Right atrium auricular region (tissue), 2 donors: ENCODE data around the gene PHLDA3. TPM values are rescaled to one million over a fixed set of nuclear protein-coding genes. Genes with fewer than 3 reads are reported as not detected.

Experiments used
- DNase-seq: peaks from one replicate; pipeline ENCODE4 v3.0.0-alpha.2; 2019; ENCODE audit warnings: low spot score
- H3K27ac ChIP-seq, 2 donors: fragments of 200-600 bp; sonication (generic); 1 replicate in 1 of 2; 2 replicates in 1 of 2; pipeline ENCODE4 v1.5.1; 2016 to 2019
- H3K27me3 ChIP-seq, 2 donors: fragments of 200-600 bp; sonication (generic); one replicate each; pipeline versions ENCODE4 v1.5.1 to v1.6.0; 2017 to 2019
- H3K36me3 ChIP-seq: fragments of 200-600 bp; sonication (generic); one replicate; pipeline ENCODE4 v1.5.1; 2016
- H3K4me1 ChIP-seq, 2 donors: fragments of 200-600 bp; sonication (generic); one replicate each; pipeline versions ENCODE4 v1.5.1 to v1.6.0; 2017 to 2019
- H3K4me3 ChIP-seq, 2 donors: fragments of 200-600 bp; sonication (generic); 1 replicate in 1 of 2; 2 replicates in 1 of 2; pipeline ENCODE4 v1.5.1; 2017 to 2019; ENCODE audit warnings: mild to moderate bottlenecking in 1 of 2, moderate library complexity in 1 of 2
- H3K9me3 ChIP-seq, 2 donors: fragments of 200-600 bp; sonication (generic); one replicate each; pipeline ENCODE4 v1.5.1; 2019
- total RNA-seq, 2 donors: library from RNA; depleted of rRNA; stranded (reverse); fragments of >200 nt; gene quantifications; one replicate each; pipeline ENCODE4 v1.1.0, GENCODE V29; 2016
- TF ChIP-seq, protein P1 (sequence below), 2 donors: fragments of 200-600 bp; sonication (generic); IDR thresholded peaks; one replicate each; pipeline ENCODE4 v1.5.1; 2019; ENCODE audit warnings: antibody characterized with exemption in 2 of 2

PHLDA3 gene
- total RNA-seq, 2 donors from 2014 or later = 29.5 to 31.9 TPM

DNA sequence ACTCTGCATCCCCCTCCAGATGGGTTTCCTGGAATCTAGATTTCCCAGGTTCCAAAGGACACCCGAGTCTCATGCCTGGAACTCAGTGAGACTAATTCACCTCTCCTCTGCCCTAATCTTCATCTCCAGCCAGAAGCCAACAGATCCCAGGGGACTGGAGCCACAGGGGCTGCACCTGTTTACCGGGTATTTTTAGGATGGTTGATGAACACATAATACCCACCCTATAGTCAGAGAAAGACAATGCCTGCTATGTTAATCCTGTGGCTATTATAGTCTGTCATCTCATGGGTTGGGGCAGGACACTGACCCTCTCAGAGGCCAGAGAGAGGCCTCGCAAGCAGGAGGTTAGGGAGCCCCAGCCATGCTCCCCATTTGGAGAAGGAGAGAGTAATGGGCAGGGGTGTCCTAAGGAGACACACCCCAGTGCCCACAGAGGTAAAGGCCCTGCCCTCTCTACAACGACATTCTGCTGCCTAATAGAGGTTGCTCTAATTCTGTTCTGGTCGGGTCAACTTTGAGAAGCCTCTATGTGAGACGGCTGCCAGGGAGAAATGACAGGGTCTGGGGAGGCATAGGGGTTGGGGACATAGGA is 46.5 kb downstream of the PHLDA3 start:
- Histone ChIP-seq H3K27me3 (no peaks in the 10 kb centered on the region), H3K36me3 (no peaks in the 10 kb centered on the region), H3K4me3 (no peak overlapping the region), H3K27ac (no peak overlapping the region), H3K4me1 (peaks cover 0 to 23% of the 10 kb centered on the region in 2 donors), H3K9me3 (no peaks in the 10 kb centered on the region)
- DNase-seq = no peak
- TF ChIP-seq, protein P1, sequence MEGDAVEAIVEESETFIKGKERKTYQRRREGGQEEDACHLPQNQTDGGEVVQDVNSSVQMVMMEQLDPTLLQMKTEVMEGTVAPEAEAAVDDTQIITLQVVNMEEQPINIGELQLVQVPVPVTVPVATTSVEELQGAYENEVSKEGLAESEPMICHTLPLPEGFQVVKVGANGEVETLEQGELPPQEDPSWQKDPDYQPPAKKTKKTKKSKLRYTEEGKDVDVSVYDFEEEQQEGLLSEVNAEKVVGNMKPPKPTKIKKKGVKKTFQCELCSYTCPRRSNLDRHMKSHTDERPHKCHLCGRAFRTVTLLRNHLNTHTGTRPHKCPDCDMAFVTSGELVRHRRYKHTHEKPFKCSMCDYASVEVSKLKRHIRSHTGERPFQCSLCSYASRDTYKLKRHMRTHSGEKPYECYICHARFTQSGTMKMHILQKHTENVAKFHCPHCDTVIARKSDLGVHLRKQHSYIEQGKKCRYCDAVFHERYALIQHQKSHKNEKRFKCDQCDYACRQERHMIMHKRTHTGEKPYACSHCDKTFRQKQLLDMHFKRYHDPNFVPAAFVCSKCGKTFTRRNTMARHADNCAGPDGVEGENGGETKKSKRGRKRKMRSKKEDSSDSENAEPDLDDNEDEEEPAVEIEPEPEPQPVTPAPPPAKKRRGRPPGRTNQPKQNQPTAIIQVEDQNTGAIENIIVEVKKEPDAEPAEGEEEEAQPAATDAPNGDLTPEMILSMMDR (IDR thresholded peaks at IDR 0.05) = no peak

DNA sequence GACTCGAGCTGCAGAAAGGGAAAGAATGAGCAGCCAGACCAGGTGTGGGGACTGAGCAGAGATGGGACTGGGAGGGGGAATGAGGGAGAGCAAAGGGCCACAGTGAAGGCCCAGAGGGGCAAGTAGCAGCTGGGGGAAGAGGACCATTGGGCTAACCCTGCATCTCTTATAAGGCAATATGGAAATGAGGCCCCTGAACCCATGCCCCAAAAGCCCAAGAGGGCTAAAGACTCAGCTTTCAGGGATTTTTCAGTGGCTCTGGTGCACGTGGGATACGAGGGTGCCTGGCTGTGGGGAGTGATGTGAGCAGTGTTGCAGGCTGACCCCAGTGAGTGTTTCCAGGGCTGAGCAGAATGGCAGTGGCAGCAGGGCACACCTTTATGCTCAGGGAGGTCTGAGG is 47.0 kb downstream of the PHLDA3 start:
- no peaks in the 10 kb centered on the region for H3K27me3 ChIP-seq
- H3K27ac ChIP-seq = no peak overlapping the region
- no peak for DNase-seq
- no peaks in the 10 kb centered on the region for H3K9me3 ChIP-seq
- TF ChIP-seq, protein P1 (IDR thresholded peaks at IDR 0.05) = no peak
- H3K36me3 ChIP-seq = no peaks in the 10 kb centered on the region
- peaks cover 0 to 23% of the 10 kb centered on the region in 2 donors for H3K4me1 ChIP-seq
- no peak overlapping the region for H3K4me3 ChIP-seq

DNA sequence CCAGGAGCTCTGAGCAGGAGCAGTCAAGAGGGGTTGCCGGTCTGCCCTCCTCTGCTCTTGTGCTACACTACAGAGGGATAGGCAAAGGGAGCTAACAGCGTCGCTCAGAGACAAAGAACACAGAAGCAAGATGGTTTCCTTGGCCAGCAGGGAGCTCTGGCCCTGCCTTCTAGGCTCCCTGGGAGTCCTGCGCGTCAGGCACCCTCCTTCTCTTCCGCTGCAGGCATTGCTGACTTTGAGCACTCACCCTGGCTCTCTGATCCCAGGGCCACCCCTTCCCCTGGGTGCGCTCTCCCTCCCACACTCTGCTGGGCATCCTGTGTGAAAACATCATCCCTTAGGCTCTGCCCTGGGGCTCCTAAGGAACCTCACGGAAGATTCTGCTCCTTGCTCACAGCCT is 47.9 kb downstream of the PHLDA3 start:
- Histone ChIP-seq H3K9me3 (no peaks in the 10 kb centered on the region), H3K4me3 (peak overlapping the region in 1 of 2 donors; percentile 21), H3K27ac (peak overlapping the region; percentile 39 to 75), H3K4me1 (peaks cover 0 to 19% of the 10 kb centered on the region in 2 donors), H3K36me3 (no peaks in the 10 kb centered on the region), H3K27me3 (no peaks in the 10 kb centered on the region)
- DNase-seq = no peak
- TF ChIP-seq, protein P1 (IDR thresholded peaks at IDR 0.05) = no peak

DNA sequence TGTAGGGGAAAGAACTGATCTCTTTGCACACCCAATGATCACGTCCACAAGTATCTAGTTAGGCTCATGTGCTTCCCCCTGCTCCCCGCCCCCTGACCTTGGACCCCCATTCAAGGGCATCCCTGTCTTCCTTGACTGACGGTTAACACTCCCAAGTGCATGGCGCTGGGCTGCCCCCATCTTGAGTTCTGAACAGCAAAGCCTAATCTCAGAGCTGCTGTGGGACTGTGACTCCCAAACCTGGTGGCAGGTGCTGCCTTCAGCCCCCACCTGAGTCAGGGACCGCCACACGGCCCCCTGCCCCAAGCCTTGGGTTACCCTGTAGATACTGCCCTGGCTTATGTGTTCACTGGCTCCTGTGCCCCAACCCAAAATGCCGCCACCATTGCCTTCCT is 48.4 kb downstream of the PHLDA3 start:
- Histone ChIP-seq H3K4me3 (peak overlapping the region in 1 of 2 donors; percentile 21), H3K9me3 (no peaks in the 10 kb centered on the region), H3K27ac (peak overlapping the region; percentile 39 to 75), H3K36me3 (no peaks in the 10 kb centered on the region), H3K27me3 (no peaks in the 10 kb centered on the region), H3K4me1 (peaks cover 0 to 18% of the 10 kb centered on the region in 2 donors)
- no peak for DNase-seq
- TF ChIP-seq, protein P1 (IDR thresholded peaks at IDR 0.05) = no peak

DNA sequence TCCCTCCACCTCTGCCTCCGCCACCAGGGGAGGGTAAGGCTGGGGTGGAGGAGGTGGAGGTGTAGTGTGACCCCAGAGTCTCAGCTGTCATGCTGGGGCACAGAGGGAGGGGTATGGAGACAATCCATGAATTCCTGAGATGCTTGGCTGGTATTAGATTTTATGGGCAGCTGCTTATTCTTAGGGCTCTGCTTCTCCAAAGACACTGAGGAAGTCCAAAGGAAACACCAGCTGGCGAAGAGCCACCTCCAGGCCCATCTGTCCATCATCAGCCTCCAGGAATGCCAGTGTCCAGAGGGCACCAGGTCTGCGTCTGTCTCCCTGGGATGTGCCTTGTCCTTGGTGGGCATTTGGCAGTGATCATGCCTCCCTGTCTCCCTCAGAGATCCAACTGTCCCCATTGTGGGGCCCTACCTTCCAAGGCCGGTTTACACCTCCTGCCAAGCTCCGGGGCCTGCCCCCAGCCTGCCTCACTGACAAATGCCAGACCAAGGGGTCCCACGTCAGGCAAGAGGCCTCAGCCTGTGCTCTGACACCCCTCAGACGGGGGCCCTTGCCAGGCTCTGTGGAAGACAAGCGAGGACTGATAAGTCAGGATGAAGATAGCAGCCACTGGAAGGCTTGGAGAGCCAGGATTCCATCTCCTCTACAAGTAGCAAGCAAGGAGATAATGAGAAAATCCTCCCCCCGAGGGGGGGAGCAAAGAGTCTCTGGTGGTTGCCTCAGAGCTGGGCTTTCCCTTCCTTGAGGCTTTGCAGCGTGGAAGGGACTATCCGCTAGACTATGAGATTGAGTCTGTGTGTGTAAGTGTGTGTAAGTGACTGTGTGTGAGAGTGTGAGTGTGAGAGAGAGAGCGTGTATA is 49.0 kb downstream of the PHLDA3 start:
- Histone ChIP-seq H3K4me3 (no peak overlapping the region), H3K9me3 (no peaks in the 10 kb centered on the region), H3K36me3 (no peaks in the 10 kb centered on the region), H3K27ac (peak overlapping the region in 1 of 2 donors; percentile 75), H3K4me1 (peaks cover 0 to 18% of the 10 kb centered on the region in 2 donors), H3K27me3 (no peaks in the 10 kb centered on the region)
- TF ChIP-seq, protein P1 (IDR thresholded peaks at IDR 0.05) = no peak
- no peak for DNase-seq
